Measurements from ENCODE around the gene SUFU.
"Not testable (repeated sequence)": the region's sequence is repeated elsewhere in the genome, so short reads cannot be mapped to it uniquely, and the experiment has no call there.

The SUFU gene

DNA sequence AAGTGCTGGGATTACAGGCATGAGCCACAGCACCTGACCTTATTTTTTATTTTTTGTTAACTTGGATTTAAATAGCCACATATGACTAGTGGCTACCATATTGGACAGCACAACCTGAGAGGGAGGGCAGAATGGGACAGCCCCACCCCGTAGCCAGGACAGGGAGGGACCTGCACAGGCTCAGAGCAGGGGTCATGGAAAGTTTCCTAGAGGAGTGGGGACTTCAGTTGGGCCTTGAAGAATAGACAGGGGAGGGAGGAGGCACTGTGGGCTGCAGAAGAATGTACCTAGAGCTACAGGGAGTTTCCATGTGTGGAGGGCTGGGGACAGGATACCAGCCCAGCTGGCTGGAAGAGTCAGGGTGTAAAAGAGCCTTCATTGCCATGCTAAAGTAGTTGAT is 149.3 kb downstream of the SUFU start:
- DNase-seq = no peak

DNA sequence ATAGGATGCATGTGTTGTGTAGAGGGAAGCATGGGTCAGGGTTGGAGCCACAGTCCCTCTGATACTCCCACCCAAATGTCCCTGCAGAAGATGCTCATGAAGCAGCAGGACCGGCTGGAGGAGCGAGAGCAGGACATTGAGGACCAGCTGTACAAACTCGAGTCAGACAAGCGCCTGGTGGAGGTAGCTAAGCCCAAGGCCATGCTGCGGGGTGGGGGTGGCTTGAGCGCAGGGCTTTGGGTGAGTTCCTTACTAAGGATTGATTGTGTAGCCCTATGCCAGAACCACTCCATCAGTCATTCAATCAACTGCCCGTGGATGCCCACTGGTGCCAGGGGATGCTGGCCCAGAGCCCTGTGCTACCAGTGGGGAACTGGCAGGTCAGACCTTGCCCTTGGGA is 150.8 kb downstream of the SUFU start:
- no peak for DNase-seq

DNA sequence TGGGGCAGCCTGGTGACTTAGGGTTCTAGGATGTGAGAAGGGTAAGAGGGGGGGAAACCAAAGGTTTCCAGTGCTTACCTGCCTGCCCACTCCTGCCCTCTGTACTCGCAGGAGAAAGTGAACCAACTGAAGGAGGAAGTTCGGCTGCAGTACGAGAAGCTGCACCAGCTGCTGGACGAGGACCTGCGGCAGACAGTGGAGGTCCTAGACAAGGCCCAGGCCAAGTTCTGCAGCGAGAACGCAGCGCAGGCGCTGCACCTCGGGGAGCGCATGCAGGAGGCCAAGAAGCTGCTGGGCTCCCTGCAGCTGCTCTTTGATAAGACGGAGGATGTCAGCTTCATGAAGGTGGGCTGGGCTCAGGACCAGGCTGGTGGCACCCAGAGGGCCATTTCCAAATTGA is 151.2 kb downstream of the SUFU start:
- no peak for DNase-seq

DNA sequence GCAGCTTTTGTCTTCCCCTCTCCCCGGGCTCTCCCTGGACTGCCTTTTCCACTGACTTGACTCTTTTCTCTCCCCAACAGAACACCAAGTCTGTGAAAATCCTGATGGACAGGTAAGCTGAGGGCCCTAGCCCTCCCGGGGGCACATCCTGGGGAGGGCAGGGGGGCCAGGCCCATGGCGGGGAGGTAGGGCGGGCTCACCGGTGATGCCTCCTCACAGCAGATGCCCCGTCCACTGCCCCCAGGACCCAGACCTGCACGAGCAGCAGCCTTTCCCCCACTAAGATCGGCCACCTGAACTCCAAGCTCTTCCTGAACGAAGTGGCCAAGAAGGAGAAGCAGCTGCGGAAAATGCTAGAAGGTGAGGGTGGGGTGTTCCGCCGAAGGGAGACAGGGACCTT is 152.3 kb downstream of the SUFU start:
- no peak for DNase-seq

DNA sequence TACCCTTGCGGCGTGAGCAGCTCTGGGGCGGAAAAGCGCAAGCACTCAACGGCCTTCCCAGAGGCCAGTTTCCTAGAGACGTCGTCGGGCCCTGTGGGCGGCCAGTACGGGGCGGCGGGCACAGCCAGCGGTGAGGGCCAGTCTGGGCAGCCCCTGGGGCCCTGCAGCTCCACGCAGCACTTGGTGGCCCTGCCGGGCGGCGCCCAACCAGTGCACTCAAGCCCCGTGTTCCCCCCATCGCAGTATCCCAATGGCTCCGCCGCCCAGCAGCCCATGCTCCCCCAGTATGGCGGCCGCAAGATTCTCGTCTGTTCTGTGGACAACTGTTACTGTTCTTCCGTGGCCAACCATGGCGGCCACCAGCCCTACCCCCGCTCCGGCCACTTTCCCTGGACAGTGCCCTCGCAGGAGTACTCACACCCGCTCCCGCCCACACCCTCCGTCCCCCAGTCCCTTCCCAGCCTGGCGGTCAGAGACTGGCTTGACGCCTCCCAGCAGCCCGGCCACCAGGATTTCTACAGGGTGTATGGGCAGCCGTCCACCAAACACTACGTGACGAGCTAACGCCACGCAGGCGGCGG is 153.1 kb downstream of the SUFU start:
- no peak for DNase-seq

DNA sequence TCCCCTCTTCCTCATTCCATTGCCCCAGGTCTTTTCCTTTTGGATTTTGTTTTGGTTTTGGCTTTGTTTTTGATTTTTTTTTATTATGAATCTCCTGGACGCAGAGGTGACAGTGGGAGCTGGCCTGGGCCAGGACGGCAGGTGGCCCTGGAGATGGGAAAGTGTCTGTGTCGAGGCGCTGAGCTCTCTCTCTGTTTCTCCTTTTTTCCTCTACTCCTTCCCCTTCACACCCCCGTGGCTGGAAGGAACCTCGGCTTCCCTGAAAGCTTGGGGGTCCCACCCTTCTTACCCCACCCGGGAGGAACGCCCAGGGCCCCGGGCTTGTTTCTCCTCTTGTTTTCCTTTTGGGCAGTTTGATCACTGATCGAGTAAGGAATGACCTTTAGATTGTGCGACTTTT is 153.7 kb downstream of the SUFU start:
- DNase-seq = no peak

DNA sequence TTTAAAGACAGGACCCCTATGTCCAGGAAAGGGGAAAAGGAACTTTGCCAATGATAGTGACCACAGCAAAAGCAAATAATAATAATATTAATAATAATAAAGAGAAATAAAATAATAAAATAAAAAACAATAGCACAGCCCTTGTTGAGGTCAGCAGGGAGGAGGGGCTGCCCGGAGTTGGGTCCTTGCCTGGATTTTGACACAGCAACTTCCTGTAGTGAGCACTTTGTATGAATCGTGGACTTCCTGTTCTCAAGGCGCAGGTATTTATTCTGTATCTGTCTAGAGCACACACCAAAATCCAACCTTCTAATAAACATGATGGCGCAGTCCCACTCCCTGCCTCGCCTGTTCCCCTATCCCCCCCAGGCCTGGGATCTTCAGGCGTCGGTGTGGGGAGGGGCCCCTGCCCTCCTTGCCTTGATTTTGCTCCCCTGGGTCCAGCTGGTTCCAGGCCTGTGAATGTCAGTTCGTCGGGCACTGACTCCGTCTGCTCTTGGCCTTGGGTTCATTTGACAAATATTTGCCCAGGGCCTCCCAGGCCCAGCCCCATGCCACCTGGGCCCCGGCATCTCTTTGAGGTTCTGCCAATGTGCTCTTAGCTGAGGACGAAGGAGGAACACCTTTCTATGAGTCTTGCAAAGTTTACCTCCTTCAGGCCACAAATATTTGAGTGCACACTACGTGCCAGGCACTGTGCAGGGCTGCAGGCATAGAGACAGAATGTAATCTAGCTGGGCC is 154.4 kb downstream of the SUFU start:
- no peak for DNase-seq

DNA sequence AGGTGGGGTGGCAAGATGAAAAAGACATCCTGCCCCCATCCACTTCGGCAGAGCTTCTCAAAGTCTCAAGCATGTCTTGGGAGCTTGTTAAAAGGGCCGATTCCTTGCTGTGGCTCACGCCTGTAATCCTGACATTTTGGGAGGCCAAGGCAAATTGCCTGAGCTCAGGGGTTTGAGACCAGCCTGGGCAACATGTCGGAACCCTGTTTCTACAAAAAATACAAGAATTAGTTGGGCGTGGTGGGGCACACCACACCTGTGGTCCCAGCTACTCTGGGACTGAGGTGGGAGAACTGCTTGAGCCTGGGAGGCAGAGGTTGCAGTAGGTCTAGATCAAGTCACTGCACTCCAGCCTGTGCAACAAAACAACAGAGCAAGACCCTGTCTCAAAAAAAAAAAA is 155.0 kb downstream of the SUFU start:
- no peak for DNase-seq

DNA sequence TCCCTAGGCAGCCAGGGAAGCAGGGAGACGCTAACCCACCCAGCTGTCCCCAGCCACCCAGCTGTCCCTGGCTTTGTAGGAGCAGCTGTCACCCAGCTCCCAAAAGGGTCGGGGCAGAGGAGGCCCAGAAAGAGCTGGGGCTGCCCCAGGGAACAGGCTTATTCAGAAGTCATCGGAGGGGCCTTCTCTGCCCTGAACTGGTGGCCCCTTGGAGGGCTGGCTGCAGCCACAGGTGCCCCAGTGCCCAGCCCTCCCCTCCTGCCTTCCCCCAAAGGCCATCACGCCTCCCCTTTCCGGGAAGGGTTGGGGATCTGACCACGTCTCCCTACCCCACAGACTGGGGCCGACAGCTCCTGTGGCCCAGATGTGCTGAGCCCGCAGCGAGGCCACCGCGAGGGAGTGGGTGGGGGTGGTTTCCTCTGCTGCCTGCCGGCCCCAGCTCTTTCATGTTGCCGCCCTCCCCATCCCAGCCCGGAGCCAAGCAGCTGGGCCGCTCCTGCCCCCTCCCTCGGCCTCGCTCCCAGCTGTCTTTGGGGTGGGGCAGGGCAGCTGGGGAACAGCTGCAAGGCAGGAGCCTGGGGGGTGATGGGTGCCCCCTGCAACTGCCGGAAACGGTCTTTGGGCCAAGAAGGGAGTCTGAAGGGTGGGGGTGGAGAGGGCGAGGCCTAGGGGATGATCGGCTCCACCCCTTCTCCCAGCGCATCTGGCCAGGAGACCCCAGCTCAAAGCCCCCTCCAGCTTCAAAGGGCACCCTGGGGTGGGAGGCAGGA is 157.3 kb downstream of the SUFU start:
- peak; percentile 45 for DNase-seq

DNA sequence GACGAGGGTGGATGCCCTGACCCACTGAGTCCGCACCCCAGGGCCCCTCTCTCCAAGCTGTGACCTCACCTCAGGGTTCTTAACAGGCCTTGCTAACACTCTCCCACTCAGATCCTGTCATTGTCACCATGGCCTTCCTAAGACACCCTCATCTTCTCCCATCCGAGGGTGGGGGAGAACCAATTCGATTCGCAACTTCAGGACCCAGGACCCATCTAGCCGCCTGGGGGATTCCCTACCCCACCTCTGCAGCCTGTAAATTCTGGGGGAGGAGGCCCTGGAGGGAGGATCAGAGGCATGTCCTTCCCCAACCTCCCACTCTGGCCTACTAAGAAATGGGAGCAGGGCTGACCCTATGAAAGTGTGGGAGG is 157.9 kb downstream of the SUFU start:
- no peak for DNase-seq

DNA sequence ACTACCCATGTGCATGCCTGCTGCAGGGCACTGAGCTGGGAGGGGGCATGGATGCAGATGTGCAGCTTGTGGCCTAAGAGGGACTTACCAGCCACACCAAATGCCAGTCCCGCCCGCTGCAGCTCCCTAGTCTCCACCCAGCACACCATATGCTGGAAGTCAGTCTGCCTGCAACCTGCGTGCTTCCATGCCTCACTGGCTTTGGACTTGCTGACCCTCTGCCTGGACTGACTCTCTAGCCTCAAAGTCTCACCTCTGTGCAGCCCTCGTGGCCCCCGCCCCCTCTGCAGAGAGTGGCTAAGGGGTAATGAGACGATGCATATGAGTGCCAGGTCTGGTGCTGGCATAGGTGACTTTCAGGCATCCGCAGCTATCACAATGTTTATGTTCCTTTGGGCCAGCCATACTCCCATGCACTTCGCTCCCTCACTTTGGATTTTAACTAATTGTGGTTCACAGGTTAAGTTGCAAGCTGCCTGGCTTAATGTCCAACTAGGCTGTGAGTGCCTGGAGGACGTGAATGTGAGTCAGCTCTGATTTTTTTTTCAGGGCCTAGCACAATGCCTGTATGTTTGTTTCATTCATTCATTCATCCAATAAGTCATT is 162.2 kb downstream of the SUFU start:
- no peak for DNase-seq

DNA sequence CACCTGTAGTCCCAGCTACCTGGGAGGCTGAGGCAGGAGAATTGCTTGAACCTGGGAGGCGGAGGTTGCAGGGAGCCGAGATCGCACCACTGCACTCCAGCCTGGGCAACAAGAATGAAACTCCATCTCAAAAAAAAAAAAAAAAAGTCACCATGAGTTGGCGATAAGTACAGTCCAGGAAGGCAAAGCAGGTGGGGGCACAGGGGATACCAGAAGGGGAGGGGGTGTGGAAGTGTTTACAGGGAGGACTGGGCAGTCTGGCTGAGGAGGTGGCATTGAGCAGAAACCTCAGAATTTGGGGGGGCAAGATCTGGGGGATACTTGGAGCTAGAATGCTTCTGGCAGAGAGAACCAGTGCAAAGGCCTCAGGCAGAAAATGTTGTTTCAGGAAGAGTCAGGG is 163.6 kb downstream of the SUFU start:
- not testable (repeated sequence) for DNase-seq

DNA sequence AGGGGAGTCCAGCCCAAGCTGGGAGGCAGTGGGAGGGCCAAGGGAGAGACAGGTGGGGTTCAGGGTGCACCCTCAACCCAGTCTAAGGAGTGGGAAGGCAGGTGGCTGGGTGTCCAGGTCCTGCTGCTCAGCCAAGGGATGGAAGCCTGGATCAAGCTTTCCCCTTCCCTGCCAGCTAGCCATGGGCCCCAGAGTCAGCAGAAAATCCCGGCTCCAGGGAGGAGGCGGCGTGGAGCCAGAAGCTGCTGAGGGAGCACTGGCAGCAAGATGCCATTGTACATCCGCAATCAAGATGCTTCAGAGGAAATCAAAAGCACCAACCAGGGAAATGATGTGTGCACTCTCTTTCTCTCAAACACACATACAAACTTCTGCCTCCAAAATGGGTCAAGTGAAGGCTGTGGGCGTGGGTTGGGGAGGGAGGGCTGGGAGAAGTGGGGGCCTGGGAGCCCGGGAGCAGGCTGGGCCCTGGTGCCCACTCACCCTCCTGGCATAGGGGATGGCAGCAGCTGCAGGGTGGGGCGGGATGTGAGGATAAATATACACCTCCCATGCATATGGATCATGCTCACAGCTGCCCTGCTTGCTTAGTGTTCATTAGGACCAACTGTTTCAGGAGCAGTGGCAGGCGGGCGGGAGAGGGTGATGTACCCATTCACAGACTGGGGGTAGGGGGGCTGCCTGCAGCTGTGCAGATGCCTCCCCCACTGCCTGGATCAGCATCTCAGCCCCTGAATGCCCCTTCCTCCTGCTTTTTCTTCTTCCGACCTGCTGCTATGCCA is 164.7 kb downstream of the SUFU start:
- no peak for DNase-seq

DNA sequence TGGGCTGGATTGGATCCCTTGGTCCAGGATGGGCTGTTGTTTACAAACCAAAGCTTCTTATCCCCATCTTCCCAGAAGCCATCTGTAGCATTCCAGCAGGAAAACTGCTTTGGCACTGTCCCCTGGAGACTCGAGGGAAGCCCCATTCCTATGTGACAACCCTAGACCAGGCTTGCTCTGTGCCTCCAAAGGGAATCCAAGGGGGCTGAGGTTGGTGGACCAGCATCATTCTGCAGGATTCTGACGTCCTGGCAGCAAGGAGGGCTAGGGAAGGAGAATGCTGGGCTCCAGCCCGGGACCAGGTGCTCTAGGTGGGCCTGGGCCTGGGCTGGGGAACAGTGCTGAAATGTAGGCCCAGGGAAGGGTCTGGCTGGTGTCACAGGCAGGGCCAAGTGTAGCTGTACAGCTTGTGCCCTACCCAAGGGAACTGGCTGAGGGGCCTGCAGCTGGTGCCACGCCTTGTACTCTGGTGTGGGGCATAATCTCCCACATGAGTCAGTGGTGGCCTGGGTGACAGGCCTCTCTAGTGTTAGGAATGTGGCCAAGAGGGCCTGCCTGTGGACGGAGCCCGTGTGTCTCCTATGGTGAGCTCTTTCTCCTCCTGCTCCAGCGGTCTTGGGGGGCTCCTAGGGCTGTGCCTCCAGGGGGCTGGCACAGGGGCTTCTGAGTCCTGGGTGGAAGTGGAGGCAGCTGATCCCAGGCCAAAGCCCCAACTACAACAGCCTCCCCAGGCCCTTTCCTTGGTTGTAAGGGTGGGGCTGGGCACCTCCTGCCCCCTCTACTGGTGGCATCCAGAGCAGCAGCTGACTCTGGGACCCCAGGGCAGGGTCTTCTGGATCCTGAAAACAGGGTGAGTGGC is 165.7 kb downstream of the SUFU start:
- no peak for DNase-seq

DNA sequence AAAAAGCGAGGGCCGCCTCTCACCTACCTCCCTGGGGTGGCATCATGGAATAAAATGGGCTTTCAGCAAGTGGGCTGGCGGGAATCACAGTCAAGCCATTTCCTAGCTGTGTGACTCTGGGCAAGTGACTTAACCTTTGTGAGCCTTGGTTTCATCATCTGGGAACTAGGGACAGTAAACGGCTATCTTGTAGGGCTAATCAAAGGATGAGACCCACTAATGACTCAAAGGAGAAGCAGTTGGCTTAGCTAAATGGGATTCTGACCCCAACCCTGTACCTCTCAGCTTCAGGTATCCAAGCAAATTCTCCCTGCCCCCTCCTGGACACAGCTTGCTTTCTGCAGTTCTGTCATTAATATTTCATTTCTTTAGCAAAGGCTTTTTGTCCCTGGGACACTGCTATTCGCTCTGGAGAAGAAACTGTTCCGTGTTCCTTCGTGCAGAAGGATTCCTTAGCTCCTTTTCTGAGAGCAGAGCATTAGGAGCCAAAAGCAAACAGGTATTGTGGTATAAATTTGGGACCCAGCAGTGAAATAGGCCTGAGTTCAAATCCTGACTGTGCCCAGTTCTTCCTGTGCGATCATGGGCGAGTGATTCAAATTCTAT is 166.4 kb downstream of the SUFU start:
- DNase-seq = no peak

DNA sequence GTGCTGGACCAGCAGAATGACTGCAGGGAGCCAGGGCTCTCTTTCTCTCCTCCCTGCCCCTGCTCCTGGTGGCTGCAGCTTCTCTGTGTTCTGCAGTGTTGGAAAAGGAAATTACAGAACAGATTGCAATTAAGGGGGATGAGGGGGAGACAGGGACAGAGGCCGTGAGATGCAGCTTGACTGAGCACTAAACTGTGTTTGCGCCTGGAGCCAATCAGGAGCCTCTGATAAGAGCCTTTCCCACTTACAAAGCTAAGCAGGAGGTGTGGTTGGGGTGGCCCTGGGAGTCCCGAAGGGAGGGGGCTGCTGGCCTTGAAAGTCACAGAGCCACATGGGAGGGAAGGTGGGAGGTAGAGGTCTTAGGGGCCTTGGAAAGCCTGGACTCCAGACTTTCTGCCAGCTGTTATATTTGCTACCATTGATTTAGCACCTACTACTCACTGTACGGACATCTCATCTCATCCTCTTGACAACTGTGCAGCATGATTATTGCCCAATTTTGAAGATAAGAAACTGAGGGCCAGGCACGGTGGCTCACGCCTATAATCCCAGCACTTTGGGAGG is 167.2 kb downstream of the SUFU start:
- no peak for DNase-seq

DNA sequence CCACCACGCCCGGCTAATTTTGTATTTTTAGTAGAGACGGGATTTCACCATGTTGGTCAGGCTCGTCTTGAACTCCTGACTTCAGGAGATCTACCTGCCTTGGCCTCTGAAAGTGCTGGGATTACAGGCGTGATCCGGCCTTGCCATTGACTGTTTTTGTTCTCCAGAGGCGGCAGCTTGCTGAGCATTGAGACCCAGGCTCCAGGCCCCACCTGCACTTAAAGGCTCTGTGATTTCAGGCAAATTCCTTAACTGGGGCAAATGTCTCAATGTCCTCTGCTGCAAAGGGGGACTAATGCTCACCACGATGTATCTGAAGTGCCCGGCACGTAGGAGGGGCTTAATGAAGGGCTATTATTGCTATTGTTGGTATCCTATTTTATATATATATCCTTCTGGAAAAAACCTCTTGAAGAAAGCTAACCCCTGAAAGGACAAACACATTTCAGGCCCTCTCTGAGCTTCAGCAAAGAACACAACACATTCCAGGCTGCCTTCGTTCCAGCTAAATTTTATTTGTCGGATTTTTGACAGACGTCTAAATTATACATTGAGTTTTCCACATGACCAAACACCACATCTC is 169.6 kb downstream of the SUFU start:
- no peak for DNase-seq

DNA sequence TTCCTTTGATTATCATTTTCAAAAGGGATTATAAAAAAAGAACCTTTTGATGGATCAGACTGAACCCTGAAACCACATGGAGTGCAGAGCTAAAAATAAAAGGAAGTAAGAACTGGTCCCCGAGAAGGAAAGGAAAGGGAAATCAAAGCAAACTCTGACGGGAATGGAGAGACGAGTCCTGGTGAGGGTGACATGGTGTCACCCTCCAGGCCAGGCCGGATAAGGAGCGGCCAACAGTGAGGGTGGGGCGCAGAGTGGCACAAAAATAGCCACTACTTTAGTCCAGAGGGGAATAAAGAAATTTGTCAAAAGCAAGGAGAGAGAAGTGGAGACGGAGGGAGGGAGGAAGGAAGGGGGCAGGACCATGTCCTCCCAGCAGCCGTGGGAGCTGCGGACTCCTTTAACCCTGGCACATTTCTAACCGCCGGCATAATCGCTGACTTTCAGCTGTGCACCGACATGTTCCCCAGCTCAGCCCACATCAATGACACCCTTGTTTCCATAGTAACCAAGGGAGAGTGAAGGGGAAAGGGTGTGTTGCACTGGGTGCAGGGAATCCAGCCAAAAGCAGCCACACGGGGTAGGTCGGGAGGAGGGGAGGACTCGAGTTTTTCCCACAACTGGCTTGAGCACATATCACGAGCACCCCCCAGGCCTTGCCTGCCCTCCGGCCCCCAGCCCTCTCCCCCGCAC is 170.2 kb downstream of the SUFU start:
- peak; percentile 61 for DNase-seq

DNA sequence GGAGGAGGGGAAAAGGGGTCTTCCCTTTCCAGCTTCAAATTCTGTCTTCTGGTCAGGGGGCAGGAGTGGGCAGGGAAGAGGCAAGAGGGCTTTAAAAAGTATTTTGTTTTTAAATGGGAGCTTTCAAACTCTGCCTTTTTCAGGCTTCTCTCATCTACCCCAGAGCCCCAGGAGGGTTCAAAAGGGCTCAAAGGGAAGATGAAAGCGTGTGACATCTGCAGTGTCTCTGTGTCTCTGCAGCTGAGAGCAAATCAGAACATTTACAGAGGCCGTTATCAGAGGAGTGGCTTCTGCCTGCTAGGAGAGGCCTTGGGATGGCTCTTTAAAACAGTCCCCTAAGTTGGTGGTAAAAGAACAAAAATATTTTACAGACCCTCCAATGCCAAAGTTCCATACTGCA is 170.8 kb downstream of the SUFU start:
- DNase-seq = no peak

DNA sequence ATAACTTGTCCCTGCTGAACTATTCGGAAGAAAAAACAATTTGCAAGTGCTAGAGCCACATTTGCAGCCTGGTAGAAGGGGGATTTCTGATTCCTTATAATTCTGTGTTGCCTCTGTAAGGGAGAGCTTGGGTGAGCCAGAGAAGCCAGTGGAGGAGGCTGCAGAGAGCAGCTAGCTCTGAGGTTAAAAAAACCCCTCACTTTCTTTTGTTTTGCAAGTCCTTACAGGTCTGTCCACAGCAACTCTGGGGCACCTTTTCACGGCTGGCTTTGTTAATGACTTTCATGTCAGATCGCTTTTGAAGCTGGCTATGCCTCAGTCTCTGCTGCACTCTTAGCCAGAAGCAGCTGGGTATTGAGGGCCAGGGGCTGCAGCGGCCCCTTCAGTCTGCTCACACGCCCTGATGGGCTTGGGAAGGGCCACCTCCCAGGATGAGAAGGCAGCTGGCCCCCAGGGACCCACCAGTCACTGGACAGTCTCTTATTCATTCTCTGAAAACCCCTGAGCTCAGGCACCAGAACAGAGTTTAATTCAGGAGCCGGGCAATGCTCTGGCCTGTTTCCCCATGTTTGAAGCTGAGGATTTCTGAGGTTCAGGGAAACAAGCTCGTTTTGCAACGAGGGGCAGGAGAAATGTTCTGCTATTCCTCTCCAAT is 171.4 kb downstream of the SUFU start:
- DNase-seq = no peak
